Uterus (tissue), 4 donors: ENCODE data around the gene ATP8B3. TPM values are rescaled to one million over a fixed set of nuclear protein-coding genes. Genes with fewer than 3 reads are reported as not detected.

Source experiments
- DNase-seq, 2 donors: peaks; one replicate each; pipeline ENCODE4 v3.0.0-alpha.2; 2019 to 2020
- H3K27ac ChIP-seq, 2 donors: fragments of 200-600 bp; sonication (generic); 1 replicate in 1 of 2; 2 replicates in 1 of 2; pipeline ENCODE4 v1.5.1; 2016 to 2018
- H3K27me3 ChIP-seq, 2 donors: fragments of 200-600 bp; sonication (generic); one replicate each; pipeline ENCODE4 v1.5.1; 2018 to 2019; ENCODE audit warnings: control low read depth in 1 of 2
- H3K36me3 ChIP-seq, 2 donors: fragments of 200-600 bp; sonication (generic); one replicate each; pipeline ENCODE4 v1.5.1; 2019; ENCODE audit warnings: control low read depth in 1 of 2
- H3K4me1 ChIP-seq, 2 donors: fragments of 200-600 bp; sonication (generic); one replicate each; pipeline ENCODE4 v1.5.1; 2018 to 2019; ENCODE audit warnings: control low read depth in 1 of 2
- H3K4me3 ChIP-seq, 2 donors: fragments of 200-600 bp; sonication (generic); 1 replicate in 1 of 2; 2 replicates in 1 of 2; pipeline ENCODE4 v1.5.1; 2018 to 2019; ENCODE audit warnings: mild to moderate bottlenecking in 1 of 2
- H3K9me3 ChIP-seq, 2 donors: fragments of 200-600 bp; sonication (generic); one replicate each; pipeline ENCODE4 v1.5.1; 2019; ENCODE audit warnings: control low read depth in 1 of 2
- CTCF ChIP-seq, 4 experiments: fragments of 200-600 bp in 2 of 4; fragments of 450-650 bp in 2 of 4; sonication (generic) in 2 of 4; IDR thresholded peaks; one replicate each; pipeline ENCODE4 v1.5.1; 2016 to 2019; ENCODE audit warnings: antibody characterized with exemption in 4 of 4, mild to moderate bottlenecking in 2 of 4, moderate library complexity in 1 of 4
- POLR2A ChIP-seq, 2 donors: fragments of 450-650 bp; IDR thresholded peaks; one replicate each; pipeline ENCODE4 v1.6.1; 2016; ENCODE audit warnings: antibody characterized with exemption in 2 of 2, mild to moderate bottlenecking in 1 of 2, moderate library complexity in 1 of 2
- intact Hi-C: fragments of 100-400 bp; cut with DNase I; formaldehyde crosslinking; loops from one replicate; pipeline ENCODE4 v1.15.1; 2023; ENCODE audit warnings: low total_unique reads
- total RNA-seq, 4 donors: library from RNA; depleted of rRNA in 3 of 4; stranded (reverse); fragments of >200 nt in 3 of 4; gene quantifications; one replicate each; pipeline versions ENCODE4 v1.1.0 to v1.2.4, GENCODE V29; 2014 to 2023
- donor health status: DM: yes; HTN: yes; CAD: no.

Gene ATP8B3
- total RNA-seq, 4 donors from 2014 or later, result 1.0 to 3.3 (median 1.7) TPM; not detected in 1

- Histone ChIP-seq H3K36me3 (no peaks in the 10 kb centered on the region), H3K27ac (no peak overlapping the region), H3K4me1 (no peaks in the 10 kb centered on the region), H3K9me3 (no peaks in the 10 kb centered on the region), H3K4me3 (no peak overlapping the region), H3K27me3 (no peaks in the 10 kb centered on the region)
- no peak for DNase-seq
- TF ChIP-seq CTCF (IDR thresholded peaks at IDR 0.05), result no peak
- TF ChIP-seq POLR2A (IDR thresholded peaks at IDR 0.05), result no peak
- intact Hi-C loops, result no loop called here
Observed at GRCh38 chr19:1818549-1819195, 6.6 kb upstream of the ATP8B3 start.

- no peak overlapping the region for H3K4me3 ChIP-seq
- H3K4me1 ChIP-seq, result peaks cover 0 to 8% of the 10 kb centered on the region in 2 donors
- no peak overlapping the region for H3K27ac ChIP-seq
- H3K27me3 ChIP-seq, result no peaks in the 10 kb centered on the region
- intact Hi-C loops, result no loop called here
- no peak for DNase-seq
- no peak for TF ChIP-seq POLR2A (IDR thresholded peaks at IDR 0.05)
- no peak for TF ChIP-seq CTCF (IDR thresholded peaks at IDR 0.05)
- H3K36me3 ChIP-seq, result no peaks in the 10 kb centered on the region
- H3K9me3 ChIP-seq, result no peaks in the 10 kb centered on the region
Observed at GRCh38 chr19:1817553-1818179, 5.6 kb upstream of the ATP8B3 start.

GRCh38 chr19:1816530-1817298, 4.6 kb upstream of the ATP8B3 start:
- no peak overlapping the region for H3K27ac ChIP-seq
- no peak overlapping the region for H3K4me3 ChIP-seq
- intact Hi-C loops, result no loop called here
- TF ChIP-seq CTCF (IDR thresholded peaks at IDR 0.05) (no peak), POLR2A (IDR thresholded peaks at IDR 0.05) (no peak)
- H3K36me3 ChIP-seq, result no peaks in the 10 kb centered on the region
- no peaks in the 10 kb centered on the region for H3K27me3 ChIP-seq
- DNase-seq, result no peak
- peaks cover 0 to 16% of the 10 kb centered on the region in 2 donors for H3K4me1 ChIP-seq
- no peaks in the 10 kb centered on the region for H3K9me3 ChIP-seq

- Histone ChIP-seq H3K9me3 (no peaks in the 10 kb centered on the region), H3K27me3 (no peaks in the 10 kb centered on the region), H3K4me3 (no peak overlapping the region), H3K36me3 (no peaks in the 10 kb centered on the region), H3K27ac (no peak overlapping the region), H3K4me1 (peaks cover 0 to 16% of the 10 kb centered on the region in 2 donors)
- no peak for DNase-seq
- intact Hi-C loops, result no loop called here
- no peak for TF ChIP-seq CTCF (IDR thresholded peaks at IDR 0.05)
- no peak for TF ChIP-seq POLR2A (IDR thresholded peaks at IDR 0.05)
Observed at GRCh38 chr19:1815605-1816529, 3.8 kb upstream of the ATP8B3 start.
